ENCODE results near the gene ARSG.

ARSG gene

DNA sequence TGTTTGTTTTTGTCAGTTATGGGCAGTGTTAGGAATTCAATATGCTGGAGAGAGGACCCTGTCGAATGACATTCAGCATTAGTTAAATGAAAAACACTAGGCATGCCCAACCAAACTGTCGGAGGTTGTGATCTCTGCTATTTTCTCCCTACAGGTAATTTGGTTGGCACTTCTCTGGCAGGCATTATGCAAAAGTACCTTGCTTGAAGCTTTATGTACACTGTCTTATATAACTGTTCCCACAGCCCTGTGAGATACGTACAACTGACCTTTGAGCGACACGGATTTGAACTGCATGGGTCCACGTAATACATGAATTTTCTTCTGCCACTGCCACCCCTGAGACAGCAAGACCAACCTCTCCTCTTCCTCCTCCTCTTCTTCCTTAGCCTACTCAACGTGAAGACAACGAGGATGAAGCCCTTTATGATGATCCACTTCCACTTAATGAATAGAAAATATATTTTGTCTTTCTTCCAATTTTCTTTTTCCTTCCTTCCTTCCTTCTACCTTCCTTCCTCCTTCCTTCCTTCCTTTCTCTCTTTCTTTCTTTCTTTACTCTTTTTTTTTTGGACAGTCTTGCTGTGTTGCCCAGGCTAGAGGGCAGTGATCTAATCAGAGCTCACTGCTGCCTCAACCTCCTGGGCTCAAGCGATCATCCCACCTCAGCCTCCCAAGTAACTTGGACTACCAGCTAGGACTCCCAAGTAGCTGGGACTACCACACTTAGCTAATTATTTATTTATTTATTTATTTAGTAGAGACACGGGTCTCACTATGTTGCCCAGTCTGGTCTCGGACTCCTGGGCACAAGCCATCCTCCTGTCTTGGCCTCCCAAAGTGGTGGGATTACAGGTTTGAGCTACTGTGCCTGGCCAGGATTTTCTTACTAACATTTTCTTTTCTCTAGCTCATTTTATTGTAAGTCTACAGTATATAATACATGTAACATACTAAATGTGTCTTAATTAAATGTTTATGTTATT is 88.7 kb downstream of the ARSG start:
- DNase-seq: no peak

DNA sequence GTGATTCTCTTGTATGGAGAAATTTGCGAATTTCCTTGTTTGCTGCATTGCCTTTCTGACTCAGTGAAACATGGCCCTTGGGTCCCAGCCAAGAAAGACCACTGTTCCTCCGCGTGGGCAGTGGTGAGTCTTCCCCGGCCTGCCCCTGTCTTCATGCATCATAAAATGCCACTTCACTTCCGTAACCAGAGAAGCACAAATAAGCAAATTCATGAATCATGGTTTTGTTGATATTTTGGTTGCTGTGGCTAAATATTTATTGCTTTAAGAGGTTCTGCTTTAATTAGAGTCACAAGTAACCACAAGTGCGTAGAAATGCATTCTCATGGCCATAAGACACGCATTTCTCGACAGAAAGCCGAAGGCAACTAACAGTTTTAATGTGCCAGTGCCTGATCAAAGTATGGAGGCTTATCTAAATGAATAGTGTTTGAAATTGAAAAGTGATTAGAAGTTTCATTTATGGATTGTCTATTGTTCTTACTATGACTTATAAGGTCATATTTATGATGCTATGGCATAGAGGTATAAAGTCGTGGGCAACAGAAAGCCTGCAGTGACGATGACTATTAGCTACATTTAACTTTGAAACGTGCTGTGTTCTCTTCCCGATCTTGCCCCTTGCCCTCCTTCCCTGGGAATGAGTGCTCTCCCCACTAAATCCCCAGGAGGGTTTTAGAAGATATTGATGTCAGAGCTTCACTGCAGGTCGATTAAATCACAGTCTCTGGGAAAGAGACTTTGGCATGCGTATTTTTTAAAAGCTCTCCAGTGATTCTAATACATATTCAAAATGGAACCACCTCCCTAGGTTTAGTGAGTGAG is 90.0 kb downstream of the ARSG start:
- DNase-seq: no peak

DNA sequence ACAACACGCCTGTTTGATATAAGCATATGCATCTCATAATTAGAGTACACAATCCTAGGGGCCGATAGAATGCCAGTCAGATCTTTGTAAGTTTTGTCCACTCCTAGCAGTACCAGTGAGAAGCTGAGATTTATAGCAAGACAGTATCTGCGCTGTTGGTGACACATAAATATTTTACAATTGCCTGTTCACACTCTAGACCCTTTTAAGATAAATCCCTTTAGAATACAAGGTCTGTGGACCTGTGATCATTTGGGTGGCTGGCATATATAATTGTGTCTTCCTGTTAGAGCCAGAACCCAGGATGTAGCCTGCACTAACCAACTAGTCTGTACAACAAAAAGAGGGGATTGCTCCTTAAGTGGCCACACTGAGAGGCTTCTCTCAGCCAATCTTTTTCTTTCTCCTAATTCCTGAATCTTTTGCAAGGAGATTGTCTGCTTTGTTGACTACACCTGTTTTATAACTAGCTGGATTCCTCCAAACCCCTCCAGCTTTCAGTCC is 91.3 kb downstream of the ARSG start:
- DNase-seq: no peak

DNA sequence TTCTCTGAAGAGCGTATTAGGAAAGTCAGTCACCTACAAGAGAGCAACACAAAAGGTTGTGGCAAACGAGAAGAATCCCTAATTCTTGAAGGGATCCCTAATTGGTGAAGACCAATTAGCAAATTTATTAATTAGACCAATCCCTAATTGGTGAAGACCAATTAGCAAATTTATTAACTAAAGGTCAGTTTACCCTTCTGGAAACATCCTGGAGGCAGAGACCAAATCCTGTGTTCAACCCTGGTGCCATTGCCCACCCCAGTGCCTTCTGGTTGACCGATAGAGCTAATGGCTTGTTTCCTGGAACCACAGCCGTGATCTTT is 91.8 kb downstream of the ARSG start:
- no peak for DNase-seq

DNA sequence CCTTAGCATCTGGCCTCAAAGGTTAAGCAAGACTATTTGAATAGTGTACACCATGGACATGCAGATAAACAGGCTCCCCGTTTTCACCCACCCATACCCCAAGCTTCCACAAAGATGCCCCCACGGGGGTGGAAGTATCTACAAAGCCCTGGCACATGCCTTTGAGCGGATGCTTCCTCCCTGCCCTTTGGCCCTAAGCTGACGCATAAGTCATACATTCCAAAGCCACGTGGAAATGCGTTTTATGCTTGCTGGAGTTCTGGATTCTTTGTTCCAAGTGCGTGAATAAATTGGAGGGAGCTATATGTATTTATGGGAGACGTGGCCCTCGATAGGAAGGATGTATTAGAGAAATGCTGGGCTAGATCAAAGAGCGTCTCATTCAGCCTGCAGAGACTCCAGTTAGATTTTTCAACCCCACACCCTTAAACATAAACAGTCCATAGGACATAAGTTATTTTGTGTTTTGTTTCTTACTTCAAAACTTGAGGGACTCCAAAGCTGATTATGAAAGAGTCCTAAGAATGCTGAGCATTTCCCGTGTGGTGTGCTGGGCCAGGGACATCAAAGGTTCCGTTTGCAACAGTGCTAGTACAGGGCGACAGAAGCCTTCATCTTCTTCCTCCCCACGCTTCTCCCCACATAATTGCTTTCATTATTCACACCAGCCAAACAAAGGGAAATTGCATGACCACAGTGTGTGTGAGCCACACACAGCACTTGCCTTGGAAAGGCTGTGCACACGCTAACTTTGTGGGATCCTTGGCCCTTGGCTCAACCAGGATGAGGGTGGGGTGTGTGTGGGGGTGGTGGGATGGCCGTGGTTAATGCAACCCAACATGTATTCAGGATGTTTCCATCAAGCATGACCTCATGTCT is 92.4 kb downstream of the ARSG start:
- DNase-seq: no peak

DNA sequence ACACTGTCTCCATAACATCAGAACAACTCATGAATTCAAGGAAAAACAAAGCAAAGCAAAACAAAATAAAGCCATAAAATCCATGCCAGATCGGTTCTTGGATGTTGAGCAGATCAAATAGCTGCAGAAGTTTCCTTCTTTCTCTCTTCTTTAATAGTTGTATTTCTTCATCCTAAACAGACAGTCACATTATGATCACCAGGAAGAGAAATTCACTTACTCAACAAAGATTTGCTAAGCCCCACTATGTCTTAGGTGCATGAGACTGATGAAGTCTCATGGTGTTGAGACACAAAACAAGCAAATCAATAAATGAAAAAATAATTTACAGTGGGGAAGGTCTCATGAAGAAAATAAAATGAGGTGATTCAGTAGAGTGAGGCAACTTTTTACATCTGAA is 93.2 kb downstream of the ARSG start:
- no peak for DNase-seq

DNA sequence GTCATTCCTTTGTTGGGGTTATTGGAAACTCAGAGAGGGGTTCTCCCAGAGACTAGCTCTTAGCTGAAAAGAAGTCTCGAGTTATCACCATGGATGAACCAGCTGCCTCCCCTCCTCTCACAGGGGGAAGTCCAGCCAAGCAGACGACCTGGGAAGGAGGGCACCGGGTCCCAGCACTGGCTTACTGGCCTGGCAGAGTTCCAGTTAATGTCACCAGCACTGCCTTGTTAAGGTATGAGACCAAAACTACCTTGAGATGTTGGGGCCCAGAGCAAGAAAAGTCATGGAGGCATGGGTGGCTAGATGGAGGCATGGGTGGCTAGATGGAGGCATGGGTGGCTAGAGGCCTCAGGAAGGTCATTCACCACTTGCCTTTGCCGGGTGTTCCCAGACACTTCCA is 93.6 kb downstream of the ARSG start:
- no peak for DNase-seq

- no peak for DNase-seq
These were observed 94.4 kb downstream of the ARSG start for GRCh38 chr17:68385490-68386215.

- no peak for DNase-seq
These were observed 96.3 kb downstream of the ARSG start for GRCh38 chr17:68387435-68388218.

DNA sequence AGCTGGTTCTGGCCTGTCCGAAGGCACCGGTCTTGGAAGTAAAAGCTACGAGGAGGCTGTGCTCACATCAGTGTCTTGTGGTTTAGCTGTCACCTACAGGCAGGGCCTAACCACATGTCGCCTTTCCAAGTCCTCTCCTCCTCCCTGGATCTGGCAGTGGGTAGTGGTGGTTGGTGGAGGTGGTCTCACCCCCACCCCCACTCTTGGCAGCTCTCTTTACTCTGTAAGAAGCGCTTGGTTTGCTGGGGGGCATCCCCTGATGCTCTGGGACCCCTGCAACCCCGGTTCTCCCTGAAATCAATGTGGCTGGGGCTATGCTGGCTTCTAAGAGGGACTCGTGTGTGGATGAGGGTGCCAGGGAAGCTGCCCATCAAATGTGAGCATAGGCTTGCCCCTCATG is 97.7 kb downstream of the ARSG start:
- DNase-seq: no peak

GRCh38 chr17:68390888-68391545 is 99.7 kb downstream of the ARSG start:
- no peak for DNase-seq

DNA sequence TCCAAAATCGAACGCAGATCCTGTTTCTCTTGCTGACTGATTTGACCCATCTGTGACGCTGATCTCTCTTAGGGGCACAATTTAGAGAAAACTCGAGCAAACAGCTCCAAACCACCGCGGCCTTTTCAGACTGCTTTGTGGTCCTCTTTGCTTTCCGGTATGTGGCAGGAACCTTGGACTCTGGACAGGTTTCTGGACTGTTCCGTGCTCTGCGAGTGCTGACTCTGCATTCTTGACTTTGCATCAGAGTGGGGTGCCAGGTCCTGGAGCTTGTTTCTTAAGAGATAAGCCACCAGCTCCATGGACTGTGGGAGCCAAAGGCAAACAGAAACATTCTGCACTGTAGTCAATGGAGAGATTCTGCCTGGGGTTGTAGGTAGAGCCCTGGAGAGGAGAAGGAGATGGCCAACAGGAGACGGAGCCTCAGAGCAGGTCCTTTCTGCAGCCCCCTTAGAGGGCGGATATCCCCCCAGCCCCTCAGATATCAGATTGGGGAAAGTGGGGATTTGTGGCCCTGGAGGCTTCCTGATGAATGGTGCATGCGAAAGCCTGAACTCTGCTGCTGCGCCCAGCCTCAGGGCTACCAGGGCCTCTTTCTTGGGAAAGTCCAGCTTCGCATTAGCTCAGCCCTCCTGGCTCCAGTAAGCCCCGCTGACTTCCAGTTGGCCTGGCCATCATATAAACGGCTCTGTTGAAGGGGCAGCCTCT is 100.4 kb downstream of the ARSG start:
- DNase-seq: no peak

GRCh38 chr17:68394608-68395331 is 103.5 kb downstream of the ARSG start:
- DNase-seq: no peak

DNA sequence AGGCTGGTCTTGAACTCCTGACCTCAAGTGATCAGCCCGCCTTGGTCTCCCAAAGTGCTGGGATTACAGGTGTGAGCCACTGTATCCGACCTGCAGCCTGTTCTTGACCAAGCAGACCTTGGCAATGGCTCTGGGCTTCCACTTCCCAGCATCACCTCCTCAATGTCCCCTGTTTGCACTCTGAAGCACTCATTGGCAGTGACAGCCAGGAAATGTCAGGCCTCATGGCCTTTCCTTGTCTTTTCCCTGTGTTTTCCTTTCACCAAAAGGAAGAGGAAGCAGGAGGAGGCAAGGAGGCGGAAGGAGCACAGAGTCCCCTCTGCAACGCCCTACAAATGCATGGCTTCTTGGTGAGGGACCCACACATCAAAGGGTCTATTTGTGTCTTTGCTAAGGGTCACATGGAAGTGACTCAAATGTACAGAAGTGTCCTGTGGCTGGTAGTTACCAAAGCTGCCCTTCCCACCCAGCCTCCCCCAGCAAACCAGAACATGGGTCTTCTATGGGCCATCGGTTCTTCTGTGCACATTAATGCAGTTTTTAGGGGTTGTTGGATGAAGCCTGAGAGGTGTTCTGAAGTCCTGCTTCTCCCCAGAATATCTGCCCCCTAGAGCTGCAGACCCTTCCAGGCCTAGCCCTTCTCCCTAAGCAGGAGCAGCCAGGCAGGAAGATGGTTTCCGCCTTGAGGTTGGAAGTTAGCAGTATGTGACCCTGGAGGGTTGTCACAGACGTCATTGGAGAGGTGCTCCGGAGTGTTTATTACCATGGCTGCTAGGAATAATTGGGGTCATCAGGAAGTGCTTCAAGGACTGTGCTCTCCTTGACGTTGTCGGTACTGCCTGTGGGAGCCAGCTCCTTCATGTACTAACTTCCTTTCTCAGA is 105.2 kb downstream of the ARSG start:
- no peak for DNase-seq

DNA sequence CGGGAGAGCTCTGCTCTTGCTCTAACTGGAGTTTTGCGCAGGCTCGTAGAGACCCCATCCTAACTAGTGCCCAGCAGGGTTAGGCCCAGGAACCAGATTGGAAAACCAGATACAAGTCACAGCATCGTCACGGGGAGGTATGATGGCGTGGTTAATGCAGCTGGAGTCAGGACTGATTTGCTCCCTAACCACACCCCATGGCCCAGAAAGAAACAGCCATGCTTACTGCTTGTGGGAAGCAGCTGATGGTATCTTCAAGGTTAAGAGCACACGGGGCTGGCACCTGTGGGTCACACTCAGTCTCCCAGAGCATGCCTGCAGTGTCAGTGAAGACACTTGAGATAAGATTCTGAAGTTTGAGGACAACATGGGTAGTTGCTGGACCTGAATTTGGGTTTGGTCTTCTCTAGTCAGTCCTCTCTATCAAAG is 105.8 kb downstream of the ARSG start:
- DNase-seq: no peak

- no peak for DNase-seq
These were observed 107.7 kb downstream of the ARSG start for GRCh38 chr17:68398691-68399637.

All from activated CD4-positive, alpha-beta T cell treated with anti-CD3 and anti-CD28 coated beads, Interleukin-2, amount 50 U/mL, for 4 hours (primary cell).